Liver (tissue), 9 donors: ENCODE data around the gene FASTKD1. TPM values are rescaled to one million over a fixed set of nuclear protein-coding genes. Genes with fewer than 3 reads are reported as not detected.

Experiments
- DNase-seq: peaks from one replicate; pipeline ENCODE4 v3.0.0-alpha.2; 2017; ENCODE audit warnings: low spot score
- H3K27ac ChIP-seq, 2 donors: one replicate each; pipeline ENCODE4 v1.7.0; 2013; ENCODE audit warnings: inconsistent platforms in 2 of 2, low read length in 2 of 2, control low read depth in 1 of 2, low read depth in 1 of 2, mild to moderate bottlenecking in 1 of 2
- H3K27me3 ChIP-seq, 4 donors: one replicate each; pipeline versions ENCODE4 v1.6.1 to v1.7.0; 2013; ENCODE audit warnings: low read length in 3 of 4, inconsistent platforms in 1 of 4, mild to moderate bottlenecking in 1 of 4, moderate library complexity in 1 of 4; ENCODE audit not compliant: control insufficient read depth in 4 of 4, insufficient read depth in 4 of 4
- H3K36me3 ChIP-seq, 4 donors: one replicate each; pipeline versions ENCODE4 v1.6.1 to v1.7.0; 2013; ENCODE audit warnings: low read length in 3 of 4, mild to moderate bottlenecking in 3 of 4, low read depth in 1 of 4, moderate library complexity in 1 of 4; ENCODE audit not compliant: control insufficient read depth in 4 of 4, insufficient read depth in 3 of 4
- H3K4me1 ChIP-seq, 4 donors: one replicate each; pipeline versions ENCODE4 v1.6.1 to v1.7.0; 2013; ENCODE audit warnings: low read length in 3 of 4, mild to moderate bottlenecking in 3 of 4, moderate library complexity in 1 of 4; ENCODE audit not compliant: control insufficient read depth in 4 of 4, insufficient read depth in 4 of 4
- H3K4me3 ChIP-seq, 3 donors: one replicate each; pipeline versions ENCODE4 v1.6.1 to v1.7.0; 2013; ENCODE audit warnings: low read length in 3 of 3, control low read depth in 1 of 3, low read depth in 1 of 3, mild to moderate bottlenecking in 1 of 3
- H3K9ac ChIP-seq, 2 donors: one replicate each; pipeline ENCODE4 v1.7.0; 2013; ENCODE audit warnings: low read length in 2 of 2, mild to moderate bottlenecking in 2 of 2, moderate library complexity in 2 of 2, control low read depth in 1 of 2, low read depth in 1 of 2
- H3K9me3 ChIP-seq, 4 donors: one replicate each; pipeline versions ENCODE4 v1.6.1 to v1.7.0; 2013; ENCODE audit warnings: low read length in 3 of 4; ENCODE audit not compliant: control insufficient read depth in 4 of 4
- ATF3 ChIP-seq: IDR thresholded peaks from 2 replicates; pipeline ENCODE4 v1.6.1; 2016; ENCODE audit warnings: antibody characterized with exemption
- CTCF ChIP-seq: fragments of 150-350 bp; IDR thresholded peaks from 2 replicates; pipeline ENCODE4 v1.5.1; 2017; ENCODE audit warnings: improper control_type of control experiment, low read depth, low read length; ENCODE audit not compliant: missing input control
- EGR1 ChIP-seq, 2 donors: IDR thresholded peaks; 2 replicates each; pipeline ENCODE4 v1.6.1; 2016 to 2018; ENCODE audit warnings: antibody characterized with exemption in 2 of 2, low read depth in 2 of 2
- FOXA1 ChIP-seq: IDR thresholded peaks from 2 replicates; pipeline ENCODE4 v1.6.1; 2016; ENCODE audit warnings: antibody characterized with exemption
- FOXA2 ChIP-seq: IDR thresholded peaks from 2 replicates; pipeline ENCODE4 v1.6.1; 2016; ENCODE audit warnings: antibody characterized with exemption
- GABPA ChIP-seq, 2 donors: IDR thresholded peaks in 1 of 2; conservative IDR thresholded peaks in 1 of 2; 2 replicates each; pipeline ENCODE4 v1.6.1; 2016; ENCODE audit warnings: antibody characterized with exemption in 2 of 2, mild to moderate bottlenecking in 1 of 2, moderate library complexity in 1 of 2
- HNF4A ChIP-seq, 2 donors: conservative IDR thresholded peaks; 2 replicates each; pipeline ENCODE4 v1.6.1; 2016; ENCODE audit warnings: antibody characterized with exemption in 2 of 2, mild to moderate bottlenecking in 2 of 2
- HNF4G ChIP-seq: IDR thresholded peaks from 2 replicates; pipeline ENCODE4 v1.6.1; 2016; ENCODE audit warnings: antibody characterized with exemption
- JUND ChIP-seq, 2 donors: IDR thresholded peaks; 2 replicates each; pipeline ENCODE4 v1.6.1; 2016; ENCODE audit warnings: antibody characterized with exemption in 2 of 2
- MAX ChIP-seq: IDR thresholded peaks from 2 replicates; pipeline ENCODE4 v1.6.1; 2016; ENCODE audit warnings: antibody characterized with exemption
- NR2F2 ChIP-seq: IDR thresholded peaks from 2 replicates; pipeline ENCODE4 v1.6.1; 2016; ENCODE audit warnings: antibody characterized with exemption
- RAD21 ChIP-seq, 2 donors: IDR thresholded peaks; 2 replicates each; pipeline ENCODE4 v1.6.1; 2016; ENCODE audit warnings: antibody characterized with exemption in 2 of 2, mild to moderate bottlenecking in 2 of 2
- REST ChIP-seq: IDR thresholded peaks from 2 replicates; pipeline ENCODE4 v1.6.1; 2016; ENCODE audit warnings: antibody characterized with exemption, mild to moderate bottlenecking
- RXRA ChIP-seq, 2 donors: IDR thresholded peaks; 2 replicates each; pipeline ENCODE4 v1.6.1; 2017 to 2018; ENCODE audit warnings: antibody characterized with exemption in 2 of 2, mild to moderate bottlenecking in 1 of 2
- SP1 ChIP-seq: IDR thresholded peaks from 2 replicates; pipeline ENCODE4 v1.6.1; 2018; ENCODE audit warnings: antibody characterized with exemption, mild to moderate bottlenecking
- TAF1 ChIP-seq: conservative IDR thresholded peaks from 2 replicates; pipeline ENCODE4 v1.6.1; 2016; ENCODE audit warnings: antibody characterized with exemption, mild to moderate bottlenecking
- YY1 ChIP-seq: IDR thresholded peaks from 2 replicates; pipeline ENCODE4 v1.6.1; 2016; ENCODE audit warnings: antibody characterized with exemption, mild to moderate bottlenecking
- ZBTB33 ChIP-seq: IDR thresholded peaks from 2 replicates; pipeline ENCODE4 v1.6.1; 2016; ENCODE audit warnings: antibody characterized with exemption
- WGBS: extraction: QIAGEN DNeasy Blood & Tissue Kit; methylation state at CpG from one replicate; pipeline ENCODE4 v1.1.7; 2013; 5-methylcytosine and 5-hydroxymethylcytosine counted together
- polyA plus RNA-seq, 2 donors: library from polyadenylated mRNA; stranded (reverse) in 1 of 2; unstranded in 1 of 2; fragments of 200-250 nt in 1 of 2; fragments of >200 nt in 1 of 2; fragmentation: Nextera tagmentation in 1 of 2; extraction: Ambion mirVana in 1 of 2; gene quantifications; one replicate each; pipeline versions ENCODE4 v1.2.1 to v1.2.3, GENCODE V29; 2013 to 2015
- total RNA-seq, 2 donors: library from RNA; depleted of rRNA; stranded (reverse); fragments of >200 nt; gene quantifications; one replicate each; pipeline ENCODE4 v1.2.3, GENCODE V29; 2014
- donor health status: healthy.
- donor health status: healthy.
- donor health status: healthy.
- donor health status: healthy.
- donor health status: healthy.

The FASTKD1 gene
- total and polyA plus RNA-seq, 4 donors = 6.7 to 20.7 (median 16.2) TPM

GRCh38 chr2:169561364-169561763 lies 12.3 kb downstream of the FASTKD1 start:
- TF ChIP-seq MAX (no peak), RXRA (IDR thresholded peaks at IDR 0.05) (no peak), NR2F2 (no peak), YY1 (no peak), ATF3 (no peak), CTCF (no peak), FOXA1 (no peak), HNF4G (no peak), SP1 (no peak), RAD21 (IDR thresholded peaks at IDR 0.05) (no peak), FOXA2 (no peak), REST (no peak), GABPA (IDR thresholded peaks at IDR 0.05 in 1 of 2, conservative IDR thresholded peaks at IDR 0.05 in 1 of 2) (no peak), JUND (IDR thresholded peaks at IDR 0.05) (no peak), EGR1 (IDR thresholded peaks at IDR 0.05; ENCODE audit: low read depth in 2 of 2) (no peak), TAF1 (no peak)

GRCh38 chr2:169546756-169547155 lies 26.9 kb downstream of the FASTKD1 start:
- no peaks in the 10 kb centered on the region for H3K9me3 ChIP-seq
- no peaks in the 10 kb centered on the region for H3K27me3 ChIP-seq
- no peak overlapping the region for H3K27ac ChIP-seq
- no peaks in the 10 kb centered on the region for H3K4me1 ChIP-seq
- WGBS = 96% methylated on average over 2 of the region's 2 CpGs
- TF ChIP-seq MAX (no peak), FOXA2 (no peak), HNF4G (no peak), HNF4A (conservative IDR thresholded peaks at IDR 0.05) (no peak), SP1 (no peak), EGR1 (IDR thresholded peaks at IDR 0.05; ENCODE audit: low read depth in 2 of 2) (no peak), GABPA (IDR thresholded peaks at IDR 0.05 in 1 of 2, conservative IDR thresholded peaks at IDR 0.05 in 1 of 2) (no peak), CTCF (no peak), ZBTB33 (no peak)
- no peak overlapping the region for H3K4me3 ChIP-seq
- peaks cover 0 to 8% (median 4%) of the 10 kb centered on the region in 4 donors for H3K36me3 ChIP-seq
- DNase-seq = no peak
- no peak overlapping the region for H3K9ac ChIP-seq

More at GRCh38 chr2:169561364-169561763, 12.3 kb downstream of the FASTKD1 start:
- DNase-seq = no peak
- H3K9ac ChIP-seq = no peak overlapping the region
- H3K36me3 ChIP-seq = peaks cover 0 to 7% (median 2%) of the 10 kb centered on the region in 4 donors
- WGBS = 95% methylated on average over 1 of the region's 1 CpG
- H3K27me3 ChIP-seq = no peaks in the 10 kb centered on the region
- H3K4me3 ChIP-seq = no peak overlapping the region
- H3K27ac ChIP-seq = no peak overlapping the region
- no peaks in the 10 kb centered on the region for H3K4me1 ChIP-seq
- no peaks in the 10 kb centered on the region for H3K9me3 ChIP-seq
